GF-D8 (cell line): ENCODE results near the gene OR10G4.
"Not testable (repeated sequence)": the region's sequence is repeated elsewhere in the genome, so short reads cannot be mapped to it uniquely, and the experiment has no call there.

Experiments
- DNase-seq: peaks from one replicate; lab custom pipeline; 2025; lab: John Stamatoyannopoulos, UW

Gene OR10G4

GRCh38 chr11:124012697-124013096 lies at the start of gene OR10G4:
Gene OR10G4 (plus strand): TSS chr11:124012997. CDS start chr11:124015575, 2,578 bp downstream.
- DNase-seq: no peak

- no peak for DNase-seq
Measured at GRCh38 chr11:123973816-123974215, 39.0 kb upstream of the OR10G4 start.

GRCh38 chr11:123976770-123977560 lies 35.8 kb upstream of the OR10G4 start:
- no peak for DNase-seq

GRCh38 chr11:123977731-123978347 lies 35.0 kb upstream of the OR10G4 start, which contains the start of gene OR10S1:
Gene OR10S1 (minus strand): TSS chr11:123977781. CDS start chr11:123977664, 117 bp downstream.
- no peak for DNase-seq

GRCh38 chr11:123979311-123979710 lies 33.5 kb upstream of the OR10G4 start:
- DNase-seq: no peak

- DNase-seq: no peak
Measured at GRCh38 chr11:123995119-123995518, 17.7 kb upstream of the OR10G4 start, which contains the start of gene OR10G6. Gene OR10G6 (minus strand): TSS chr11:123995161. CDS start chr11:123995161, 0 bp downstream.

- DNase-seq: not testable (repeated sequence)
Measured at GRCh38 chr11:124015837-124016236, 3.0 kb downstream of the OR10G4 start.

GRCh38 chr11:124026498-124026897 lies 13.7 kb downstream of the OR10G4 start, which contains the start of gene OR10G8:
Gene OR10G8 (plus strand): TSS chr11:124026798. CDS start chr11:124029623, 2,825 bp downstream.
- DNase-seq: no peak

- DNase-seq: no peak
Measured at GRCh38 chr11:124036666-124037065, 23.9 kb downstream of the OR10G4 start.

- DNase-seq: no peak
Measured at GRCh38 chr11:124039557-124039956, 26.8 kb downstream of the OR10G4 start.

GRCh38 chr11:124041254-124041653 lies 28.5 kb downstream of the OR10G4 start, which contains the start of gene OR10G7:
Gene OR10G7 (minus strand): TSS chr11:124041325. CDS start chr11:124039001, 2,324 bp downstream.
- no peak for DNase-seq

- no peak for DNase-seq
Measured at GRCh38 chr11:124043420-124043819, 30.6 kb downstream of the OR10G4 start.

- DNase-seq: no peak
Measured at GRCh38 chr11:124050748-124051147, 38.0 kb downstream of the OR10G4 start.

- no peak for DNase-seq
Measured at GRCh38 chr11:124052966-124053365, 40.2 kb downstream of the OR10G4 start.
